ENCODE measurements around the gene DAZAP1.

The DAZAP1 gene

DNA sequence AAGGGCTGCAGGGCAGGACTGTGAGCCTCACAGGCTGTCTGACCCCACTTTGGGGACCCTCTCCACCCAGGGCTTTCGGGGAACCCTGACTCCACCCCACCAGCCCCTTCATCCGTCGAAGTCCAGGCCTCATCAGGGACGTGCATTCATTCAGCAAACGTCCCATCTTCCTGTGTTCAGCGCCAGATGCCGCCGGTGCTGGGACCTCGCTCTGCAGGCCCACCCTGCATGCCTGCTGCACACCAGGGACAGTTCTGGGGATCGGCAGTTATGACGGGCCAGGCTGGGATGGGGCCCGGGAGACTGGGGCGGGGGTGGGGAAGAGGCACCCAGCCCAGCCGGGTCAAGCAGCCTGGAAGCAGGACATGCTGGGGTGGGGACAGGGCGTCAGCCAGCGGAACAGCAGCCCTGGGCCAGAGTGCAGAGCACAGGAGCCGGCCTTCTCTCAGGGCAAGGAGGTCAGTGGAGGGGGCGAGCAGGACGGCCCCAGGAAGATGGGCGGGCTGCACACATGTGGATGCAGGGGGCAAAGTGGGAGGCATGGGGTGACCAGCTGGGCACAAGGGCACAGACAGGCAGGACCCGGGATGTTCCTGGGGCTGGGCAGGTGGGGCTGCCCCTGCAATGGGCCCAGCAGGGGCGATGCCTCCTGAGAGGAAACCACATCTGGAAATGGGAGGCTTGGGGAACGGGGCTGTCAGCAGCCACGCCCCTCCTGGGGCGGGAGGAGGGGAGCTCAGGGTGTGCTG lies 11.2 kb upstream of the DAZAP1 start:
- DNase-seq (no peak), ATAC-seq (no peak)
- peak overlapping the region in 1 of 2 donors; percentile 68 for H3K27ac Mint-ChIP-seq
- no peaks in the 10 kb centered on the region for H3K9me3 Mint-ChIP-seq
- H3K4me3 Mint-ChIP-seq, result no peak overlapping the region
- peaks cover 33% of the 10 kb centered on the region for H3K4me1 Mint-ChIP-seq
- H3K27me3 Mint-ChIP-seq, result no peaks in the 10 kb centered on the region

DNA sequence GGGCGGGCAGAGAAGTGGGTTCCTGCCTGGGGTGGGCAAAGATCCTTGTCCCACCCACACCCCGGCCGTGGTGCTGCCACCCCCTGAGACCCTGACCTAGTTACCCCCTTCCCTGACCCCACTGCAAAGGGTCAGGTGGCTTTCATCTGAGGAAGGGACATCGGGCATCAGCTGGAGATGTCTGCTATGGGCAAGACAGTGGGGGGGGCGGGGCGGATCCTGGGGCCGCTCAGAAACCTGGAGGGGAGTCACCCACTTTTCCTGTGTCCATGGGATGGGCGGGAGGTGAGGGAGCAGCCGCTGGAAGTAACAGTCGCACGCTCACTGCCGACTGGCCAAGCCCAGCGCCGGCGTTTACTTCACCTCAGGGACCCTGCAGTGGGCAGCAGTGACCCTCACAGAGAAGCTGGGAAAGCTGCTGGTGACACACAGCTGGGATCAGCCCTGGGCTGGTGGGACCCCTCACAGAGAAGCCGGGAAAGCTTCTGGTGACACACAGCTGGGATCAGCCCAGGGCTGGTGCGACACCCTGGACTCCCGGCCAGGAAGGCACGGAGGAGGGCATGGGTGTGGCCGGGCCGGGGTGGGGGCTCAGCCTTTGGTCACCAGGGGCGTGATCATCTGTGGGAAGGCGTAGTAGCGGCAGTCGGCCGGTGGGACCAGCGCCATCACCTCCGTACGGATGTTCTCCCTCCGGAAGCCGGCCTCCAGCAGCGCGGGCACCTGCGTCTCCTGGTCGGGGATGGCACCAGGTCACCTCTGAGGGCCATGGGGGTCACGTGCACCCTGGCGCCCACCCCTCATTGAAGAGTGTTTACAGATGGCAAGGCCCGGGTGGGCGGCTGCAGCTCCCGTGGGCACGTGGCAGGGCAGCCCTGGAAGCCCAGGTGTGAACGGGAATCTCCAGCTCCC lies 10.4 kb upstream of the DAZAP1 start:
- H3K9me3 Mint-ChIP-seq, result no peaks in the 10 kb centered on the region
- H3K27ac Mint-ChIP-seq, result no peak overlapping the region
- ATAC-seq (no peak), DNase-seq (no peak)
- no peak overlapping the region for H3K4me3 Mint-ChIP-seq
- H3K27me3 Mint-ChIP-seq, result no peaks in the 10 kb centered on the region
- H3K4me1 Mint-ChIP-seq, result peaks cover 33% of the 10 kb centered on the region

DNA sequence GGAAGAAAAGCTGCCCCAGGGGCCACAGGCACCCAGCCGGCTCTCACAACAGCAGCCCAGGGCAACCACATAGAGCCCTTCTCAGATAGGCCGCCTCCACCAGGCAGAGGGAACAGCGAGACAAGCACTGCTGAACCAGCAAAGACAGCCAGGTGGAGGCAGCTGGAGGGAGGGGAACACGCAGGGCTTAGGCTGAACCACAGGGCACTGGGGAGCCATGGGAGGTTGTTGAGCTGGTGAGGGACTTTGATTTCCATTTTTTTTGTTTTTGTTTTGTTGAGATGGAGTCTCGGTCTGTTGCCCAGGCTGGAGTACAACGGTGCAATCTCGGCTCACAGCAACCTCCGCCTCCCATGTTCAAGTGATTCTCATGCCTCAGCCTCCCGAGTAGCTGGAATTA lies 9.5 kb upstream of the DAZAP1 start:
- Mint-ChIP-seq H3K27me3 (peaks cover 7% of the 10 kb centered on the region), H3K4me3 (no peak overlapping the region), H3K27ac (peak overlapping the region in 1 of 2 donors; percentile 40), H3K4me1 (peaks cover 40% of the 10 kb centered on the region), H3K9me3 (no peaks in the 10 kb centered on the region)
- no peak for ATAC-seq
- DNase-seq, result no peak

DNA sequence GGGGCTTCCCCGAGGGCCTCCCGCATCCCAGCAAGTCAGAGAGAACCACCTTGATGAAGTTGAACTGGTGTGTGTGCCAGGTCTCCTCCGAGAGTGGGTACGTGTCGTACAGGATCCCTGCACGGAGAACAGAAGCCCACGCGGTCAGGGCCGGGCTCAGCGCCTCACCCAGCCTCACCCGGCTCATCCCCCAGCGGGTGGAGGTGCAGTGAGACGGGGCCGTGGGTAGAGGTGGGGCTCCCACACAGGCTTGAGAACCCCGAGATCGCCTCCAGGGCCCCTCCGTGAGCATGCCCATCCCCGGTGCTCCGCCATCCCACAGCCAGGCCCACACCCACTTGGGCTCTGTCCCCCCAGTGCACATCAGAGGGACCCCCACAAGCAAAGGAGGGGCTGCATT lies 8.3 kb upstream of the DAZAP1 start:
- peak overlapping the region in 1 of 2 donors; percentile 59 for H3K27ac Mint-ChIP-seq
- no peak overlapping the region for H3K4me3 Mint-ChIP-seq
- peaks cover 47% of the 10 kb centered on the region for H3K4me1 Mint-ChIP-seq
- ATAC-seq, result no peak
- DNase-seq, result no peak
- H3K27me3 Mint-ChIP-seq, result peaks cover 16% of the 10 kb centered on the region
- no peaks in the 10 kb centered on the region for H3K9me3 Mint-ChIP-seq

DNA sequence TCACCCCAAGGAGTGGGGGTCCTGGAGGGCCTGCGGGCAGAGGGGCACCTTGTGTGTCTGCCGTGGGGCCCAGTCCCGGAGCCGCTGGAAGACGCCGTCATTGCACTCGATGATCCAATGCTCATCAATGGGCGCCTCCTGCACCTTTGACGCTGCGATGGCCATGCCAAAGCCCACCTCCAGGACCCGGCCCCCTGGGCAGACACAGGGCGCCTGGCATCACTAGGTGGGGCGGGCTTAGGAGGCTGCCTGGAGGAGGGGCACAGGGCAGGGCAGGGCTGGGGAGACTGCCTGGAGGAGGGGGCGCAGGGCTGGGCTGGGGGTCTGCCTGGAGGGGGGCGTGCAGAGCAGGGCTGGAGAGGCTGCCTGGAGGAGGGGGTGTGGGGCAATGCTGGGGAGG lies 7.6 kb upstream of the DAZAP1 start:
- Mint-ChIP-seq H3K4me3 (no peak overlapping the region), H3K27me3 (peaks cover 16% of the 10 kb centered on the region), H3K9me3 (no peaks in the 10 kb centered on the region), H3K4me1 (peaks cover 47% of the 10 kb centered on the region), H3K27ac (no peak overlapping the region)
- ATAC-seq (peak; percentile 14), DNase-seq (no peak)

DNA sequence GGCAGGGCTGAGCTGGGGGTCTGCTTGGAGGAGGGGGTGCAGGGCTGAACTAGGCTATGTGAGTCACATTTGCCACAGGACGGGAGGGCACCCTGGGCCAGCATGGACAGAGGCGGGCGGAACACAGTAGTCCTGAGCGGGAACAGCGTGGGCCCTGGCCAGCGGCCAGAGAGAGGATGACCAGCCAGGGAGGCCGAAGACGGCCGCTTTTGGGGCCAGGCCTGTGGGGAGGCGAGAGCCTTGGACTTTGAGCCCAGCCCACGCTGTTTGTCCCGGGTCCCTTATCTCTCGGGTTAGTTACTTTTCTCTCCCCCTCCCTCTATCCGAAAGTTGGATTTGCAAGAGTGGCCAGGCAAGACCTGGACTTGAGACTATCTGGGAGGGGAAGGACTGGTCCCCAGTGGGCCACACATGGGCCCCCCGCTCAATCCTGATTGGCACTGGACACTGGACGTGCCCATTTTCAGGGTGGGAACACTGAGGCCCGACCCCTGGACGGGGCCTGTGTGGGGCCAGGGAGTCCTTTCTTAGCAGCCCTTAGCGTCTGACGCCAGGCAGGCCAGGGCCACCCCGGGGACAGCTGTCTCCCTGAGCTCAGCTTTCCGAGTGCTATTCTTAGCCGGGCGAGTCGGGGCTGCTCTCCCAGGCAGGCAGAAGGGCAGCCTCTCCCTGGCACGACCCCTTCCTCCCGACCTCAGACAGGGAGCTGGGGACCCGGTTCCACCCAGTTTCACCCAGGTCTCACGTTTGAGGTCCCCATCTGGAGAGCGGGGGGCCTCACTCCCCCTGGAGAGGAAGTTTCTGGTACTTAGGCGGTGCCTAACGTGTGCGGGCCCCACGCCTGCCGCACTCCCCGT lies 6.9 kb upstream of the DAZAP1 start:
- ATAC-seq, result peak; percentile 37

DNA sequence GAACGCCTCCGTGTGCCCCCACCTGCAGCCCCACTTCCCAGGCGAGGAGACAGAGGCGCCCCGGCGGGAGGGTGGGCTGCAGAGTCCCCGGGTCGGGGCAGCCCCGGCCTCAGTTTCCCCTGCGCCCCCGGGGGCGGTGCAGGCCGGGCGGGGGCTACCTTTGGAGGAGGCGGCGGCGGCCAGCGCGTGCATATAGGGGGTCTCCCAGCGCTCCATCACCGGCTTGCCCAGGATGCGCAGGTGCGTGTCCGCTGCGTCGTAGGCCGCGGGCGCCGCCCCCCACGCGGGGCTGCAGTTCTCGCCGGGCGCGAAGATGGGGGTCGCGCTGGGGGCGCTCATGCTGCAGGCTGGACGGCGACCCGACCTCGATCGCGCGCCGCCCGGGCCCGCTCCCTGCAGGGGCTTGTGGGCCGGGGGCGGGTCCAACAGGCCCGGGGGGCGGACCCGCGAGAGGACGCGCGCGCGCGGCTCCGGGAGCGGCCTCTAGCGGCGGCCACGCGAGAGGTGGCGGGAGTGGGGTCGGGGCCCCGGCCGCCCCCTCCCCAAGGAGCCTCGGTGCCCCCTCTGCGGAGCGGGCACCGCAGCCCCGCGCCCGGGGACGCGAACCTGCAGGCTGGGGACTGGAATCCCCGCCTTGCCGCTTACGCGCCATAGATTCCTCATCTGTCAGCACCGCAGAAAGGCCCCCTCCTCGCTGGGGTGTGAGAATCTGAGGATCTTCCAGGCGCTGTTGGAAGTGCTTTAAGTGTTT lies 6.1 kb upstream of the DAZAP1 start, which contains the start of gene GAMT:
Gene GAMT (minus strand): TSS at position 405 of the 751 bp plus-strand sequence. CDS start 66 bp downstream, at position 339.
- DNase-seq (peak; percentile 48 to 57), ATAC-seq (peak; percentile 69)
- Mint-ChIP-seq H3K27ac (no peak within 1 kb of the TSS), H3K27me3 (peaks cover 16% of the 10 kb centered on the region), H3K9me3 (no peaks in the 10 kb centered on the region), H3K4me1 (peaks cover 43% of the 10 kb centered on the region), H3K4me3 (peak within 1 kb of the TSS; percentile 70 to 81)

More for the DNA sequence above, 6.9 kb upstream of the DAZAP1 start:
- no peaks in the 10 kb centered on the region for H3K9me3 Mint-ChIP-seq
- peak in 1 of 2 donors; percentile 13 for DNase-seq
- peaks cover 47% of the 10 kb centered on the region for H3K4me1 Mint-ChIP-seq
- no peak overlapping the region for H3K27ac Mint-ChIP-seq
- peak overlapping the region; percentile 70 to 81 for H3K4me3 Mint-ChIP-seq
- H3K27me3 Mint-ChIP-seq, result peaks cover 16% of the 10 kb centered on the region

DNA sequence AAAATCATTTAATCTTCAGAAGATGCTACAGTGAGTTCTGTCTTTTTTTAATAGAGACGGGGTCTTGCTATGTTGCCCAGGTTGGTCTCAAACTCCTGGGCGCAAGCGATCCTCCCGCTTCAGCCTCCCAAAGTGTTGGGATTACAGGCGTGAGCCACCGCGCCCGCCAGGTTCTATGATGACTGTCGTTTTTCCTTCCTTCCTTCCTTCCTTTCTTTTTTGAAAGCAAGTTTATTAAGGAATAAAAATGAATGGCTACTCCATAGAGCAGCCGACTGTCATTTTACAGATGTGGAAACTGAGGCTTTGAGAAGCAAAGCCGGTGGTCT lies 5.5 kb upstream of the DAZAP1 start:
- no peak for ATAC-seq
- DNase-seq, result no peak
- Mint-ChIP-seq H3K4me3 (peak overlapping the region; percentile 54 to 59), H3K9me3 (no peaks in the 10 kb centered on the region), H3K27ac (no peak overlapping the region), H3K4me1 (peaks cover 43% of the 10 kb centered on the region), H3K27me3 (peaks cover 16% of the 10 kb centered on the region)

DNA sequence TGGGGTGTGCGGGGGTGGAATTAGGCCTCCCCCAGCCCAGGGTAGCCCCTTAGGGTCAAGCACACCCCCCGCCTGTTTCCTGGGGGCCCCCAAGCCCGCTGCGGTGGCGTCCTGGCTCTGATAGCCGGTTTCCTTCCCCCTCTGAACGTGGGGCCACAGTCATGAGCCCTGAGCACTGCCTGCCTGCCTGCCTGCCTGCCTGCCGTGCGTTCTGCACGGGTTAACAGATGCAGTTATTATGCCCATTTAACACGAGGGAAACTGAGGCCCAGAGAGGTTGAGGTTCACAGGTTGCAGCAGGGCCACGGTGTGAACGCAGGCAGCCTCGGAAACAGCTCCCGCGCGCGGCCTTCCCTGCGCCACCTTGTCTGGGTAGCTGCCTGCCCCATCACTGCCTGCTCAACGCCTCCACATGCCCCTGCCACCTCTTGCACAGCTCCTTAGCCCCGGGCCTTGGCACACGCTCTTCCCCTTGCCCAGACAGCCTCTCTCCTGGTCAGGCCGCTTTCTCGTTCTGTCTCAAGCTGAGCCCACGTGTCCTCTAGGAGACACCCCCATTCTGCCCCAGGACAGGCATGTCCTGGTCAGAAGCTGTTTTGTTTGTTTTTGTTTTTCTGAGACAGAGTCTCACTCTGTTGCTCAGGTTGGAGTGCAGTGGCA lies 4.8 kb upstream of the DAZAP1 start:
- H3K27ac Mint-ChIP-seq, result no peak overlapping the region
- peaks cover 40% of the 10 kb centered on the region for H3K4me1 Mint-ChIP-seq
- no peaks in the 10 kb centered on the region for H3K9me3 Mint-ChIP-seq
- H3K27me3 Mint-ChIP-seq, result peaks cover 16% of the 10 kb centered on the region
- no peak for DNase-seq
- H3K4me3 Mint-ChIP-seq, result peak overlapping the region; percentile 58 to 65
- ATAC-seq, result no peak

DNA sequence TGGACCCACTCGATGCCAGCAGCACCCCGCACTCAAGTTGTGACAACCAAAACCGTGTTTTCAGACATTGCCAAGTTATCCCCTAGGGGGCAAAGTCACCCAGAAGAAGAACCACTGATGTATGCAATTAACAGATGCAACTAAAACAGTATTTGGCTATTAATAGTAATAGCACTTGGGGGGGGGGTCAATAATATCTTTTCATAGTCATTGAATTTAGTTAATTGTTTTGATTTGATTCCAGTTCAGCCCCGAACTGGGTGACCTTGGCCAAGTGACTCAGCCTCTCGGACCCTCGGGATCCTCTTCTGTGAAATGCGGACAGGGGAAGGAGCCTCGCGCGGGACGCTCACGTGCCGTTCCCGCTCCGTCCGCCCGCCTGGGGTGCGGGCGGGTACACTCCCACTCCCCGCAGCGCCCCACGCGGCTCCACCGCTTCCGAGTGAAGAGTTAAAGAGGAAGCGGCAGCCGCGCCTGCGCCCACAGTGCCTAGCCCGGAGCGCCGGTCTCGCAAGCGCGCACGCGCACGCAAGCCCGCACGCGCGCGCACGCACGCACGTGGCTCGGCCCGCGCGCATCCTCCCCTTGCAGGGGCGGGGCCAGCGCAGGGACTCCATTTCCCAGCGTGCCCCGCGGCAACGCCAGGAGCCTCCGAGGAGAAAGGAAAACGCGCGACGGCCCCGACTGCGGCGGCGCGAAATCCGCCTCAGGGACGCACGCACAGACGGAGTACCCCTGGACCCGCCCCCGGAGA lies 435 bp upstream of the DAZAP1 start:
- Mint-ChIP-seq H3K27me3 (peaks cover 16% of the 10 kb centered on the region), H3K27ac (peak overlapping the region; percentile 74 to 93), H3K4me3 (peak overlapping the region; percentile 76 to 82), H3K9me3 (no peaks in the 10 kb centered on the region), H3K4me1 (peaks cover 56% of the 10 kb centered on the region)
- DNase-seq, result peak; percentile 100
- peak; percentile 86 for ATAC-seq

DNA sequence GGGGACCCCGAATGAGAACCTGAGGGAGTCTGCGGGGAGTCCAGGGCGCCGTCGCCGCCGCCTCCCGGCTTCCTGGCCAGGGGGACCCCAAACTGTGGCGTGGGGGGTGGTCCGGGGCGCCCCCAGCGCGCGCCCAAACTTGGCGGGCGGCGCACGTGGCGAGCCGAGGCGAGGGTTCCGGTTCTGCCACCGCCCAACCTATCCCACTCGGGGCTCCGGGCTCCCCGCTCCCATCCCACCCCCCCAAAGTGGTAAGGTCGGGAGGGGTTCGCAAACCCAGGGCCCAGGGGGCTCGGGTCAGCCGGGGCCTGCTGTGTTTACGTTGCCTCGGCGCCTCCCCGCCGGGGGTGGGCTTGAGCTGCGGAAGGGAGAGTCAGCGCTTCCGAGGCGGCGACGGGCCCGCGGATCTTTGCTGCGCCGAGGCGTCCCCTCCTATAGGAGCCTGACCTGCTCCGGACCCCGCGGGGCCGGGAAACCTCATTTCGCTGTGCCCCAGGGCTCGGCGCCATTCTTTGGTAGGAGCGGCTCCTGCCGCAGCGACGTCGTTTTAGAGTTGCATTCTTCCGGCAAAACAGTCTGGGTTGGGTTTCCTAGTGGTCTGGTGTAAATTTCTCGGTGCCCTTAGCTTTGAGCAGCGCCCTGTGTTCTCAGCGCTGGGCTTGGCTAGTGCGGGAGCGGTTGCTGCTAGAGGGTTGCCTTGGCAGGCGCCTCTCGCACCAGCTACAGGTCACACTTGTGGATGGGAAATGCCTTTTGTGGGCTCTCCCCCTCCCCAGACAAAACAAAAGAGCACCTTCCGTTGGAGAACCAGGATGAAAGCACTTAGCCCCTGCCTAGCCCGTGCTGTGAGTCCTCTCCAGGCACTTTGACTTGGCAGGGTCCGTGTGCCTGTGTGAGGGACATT lies 1.2 kb downstream of the DAZAP1 start:
- Mint-ChIP-seq H3K27me3 (peaks cover 2% of the 10 kb centered on the region), H3K4me1 (peaks cover 58% of the 10 kb centered on the region), H3K4me3 (peak overlapping the region; percentile 95 to 97), H3K9me3 (no peaks in the 10 kb centered on the region), H3K27ac (peak overlapping the region; percentile 97 to 98)
- DNase-seq, result peak; percentile 45 to 58
- peak; percentile 17 for ATAC-seq

DNA sequence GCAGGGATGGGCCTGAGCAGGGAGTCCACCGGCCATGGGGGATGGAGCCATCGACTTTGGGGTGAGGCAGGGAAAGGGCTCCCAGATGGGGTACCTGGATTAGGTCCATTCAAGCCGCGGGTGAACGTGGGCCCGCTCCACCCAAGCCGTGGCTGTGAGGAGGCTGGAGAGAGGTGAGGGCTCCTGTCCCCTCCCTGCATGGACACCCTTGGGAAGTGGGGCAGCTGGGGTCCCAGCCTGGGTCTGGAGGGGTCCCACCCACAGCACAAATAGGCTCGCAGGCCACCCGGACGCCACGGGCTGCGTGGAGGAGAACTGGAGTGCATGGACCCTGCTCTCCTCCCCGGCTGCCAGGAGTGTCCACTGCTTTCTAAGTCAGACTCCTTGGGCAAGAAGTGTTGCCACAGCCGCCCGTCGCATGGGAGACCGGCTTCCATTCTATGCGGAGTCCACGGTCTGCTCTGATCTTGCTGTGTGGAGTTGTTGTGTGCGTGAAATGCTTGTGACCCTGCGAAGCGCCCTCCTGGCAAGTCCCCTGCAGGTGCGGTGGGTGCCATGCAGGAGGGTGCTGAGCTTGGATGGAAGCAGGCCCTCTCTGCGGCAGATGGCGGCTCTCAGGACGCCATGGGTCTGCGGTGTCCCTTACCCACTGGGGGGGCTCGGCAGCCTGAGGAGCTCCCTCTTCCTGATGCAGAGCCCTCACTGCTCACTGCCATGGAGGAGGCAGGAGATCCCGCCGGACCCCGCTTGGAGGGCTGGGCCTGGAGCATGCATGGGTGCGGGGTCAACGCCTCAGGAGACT lies 2.0 kb downstream of the DAZAP1 start:
- ATAC-seq (no peak), DNase-seq (no peak)
- Mint-ChIP-seq H3K27ac (peak overlapping the region; percentile 97 to 98), H3K9me3 (no peaks in the 10 kb centered on the region), H3K4me3 (peak overlapping the region; percentile 95 to 97), H3K27me3 (no peaks in the 10 kb centered on the region), H3K4me1 (peaks cover 65% of the 10 kb centered on the region)
